ENCODE data around the gene CD99.
"Not testable (repeated sequence)": the region's sequence is repeated elsewhere in the genome, so short reads cannot be mapped to it uniquely, and the experiment has no call there.

CD99 gene

GRCh38 chrX:2714551-2714950 lies 23.5 kb downstream of the CD99 start:
- DNase-seq (ENCODE audit: low read depth), result no peak
- TF ChIP-seq CTCF (conservative IDR thresholded peaks at IDR 0.05; ENCODE audit: low read depth, low read length), result no peak

GRCh38 chrX:2715066-2715600 lies 24.0 kb downstream of the CD99 start:
- no peak overlapping the region for H3K4me3 ChIP-seq (ENCODE audit: low read length)
- TF ChIP-seq CTCF (conservative IDR thresholded peaks at IDR 0.05; ENCODE audit: low read depth, low read length), result no peak
- DNase-seq (ENCODE audit: low read depth), result no peak

More at GRCh38 chrX:2714551-2714950, 23.5 kb downstream of the CD99 start:
- no peak overlapping the region for H3K4me3 ChIP-seq (ENCODE audit: low read length)

- H3K4me3 ChIP-seq (ENCODE audit: low read length), result no peak overlapping the region
- no peak for TF ChIP-seq CTCF (conservative IDR thresholded peaks at IDR 0.05; ENCODE audit: low read depth, low read length)
- DNase-seq (ENCODE audit: low read depth), result no peak
Observed at GRCh38 chrX:2717312-2717711, 26.2 kb downstream of the CD99 start.

- no peak overlapping the region for H3K4me3 ChIP-seq (ENCODE audit: low read length)
- no peak for TF ChIP-seq CTCF (conservative IDR thresholded peaks at IDR 0.05; ENCODE audit: low read depth, low read length)
- DNase-seq (ENCODE audit: low read depth), result no peak
Observed at GRCh38 chrX:2718821-2719220, 27.7 kb downstream of the CD99 start.

GRCh38 chrX:2719774-2720447 lies 28.8 kb downstream of the CD99 start:
- TF ChIP-seq CTCF (conservative IDR thresholded peaks at IDR 0.05; ENCODE audit: low read depth, low read length), result no peak
- H3K4me3 ChIP-seq (ENCODE audit: low read length), result no peak overlapping the region
- DNase-seq (ENCODE audit: low read depth), result no peak

- no peak for DNase-seq (ENCODE audit: low read depth)
- no peak overlapping the region for H3K4me3 ChIP-seq (ENCODE audit: low read length)
- TF ChIP-seq CTCF (conservative IDR thresholded peaks at IDR 0.05; ENCODE audit: low read depth, low read length), result no peak
Observed at GRCh38 chrX:2723286-2723879, 32.3 kb downstream of the CD99 start.

- peak; percentile 39 for DNase-seq (ENCODE audit: low read depth)
- not testable (repeated sequence) for H3K4me3 ChIP-seq (ENCODE audit: low read length)
Observed at GRCh38 chrX:2727264-2727663, 36.2 kb downstream of the CD99 start.
